ENCODE results near the gene SETD3. TPM values are rescaled to one million over a fixed set of nuclear protein-coding genes. Genes with fewer than 3 reads are reported as not detected.

Gene SETD3
- total and polyA plus RNA-seq, 2 of the 8 experiments (the other 6 are each of a cell fraction or from before 2014, with no cell fraction given): 24.0 to 64.0 TPM

- TF ChIP-seq SIX5 (IDR thresholded peaks at IDR 0.05; ENCODE audit: low read depth, low read length) (no peak), HDAC6 (IDR thresholded peaks at IDR 0.05; ENCODE audit: low read depth, low read length) (no peak)
These were observed 89.0 kb downstream of the SETD3 start (continued) for GRCh38 chr14:99391671-99392070.

Data from H1 (cell line).